HepG2 (cell line): ENCODE results near the gene SATB2. TPM values are rescaled to one million over a fixed set of nuclear protein-coding genes. Genes with fewer than 3 reads are reported as not detected.

Experiments used
- ATAC-seq: fragments of 200-7000 bp; cut with Tn5 transposase; 3 replicates; pipeline ENCODE4 v1.9.1; 2020; ENCODE audit warnings: mild to moderate bottlenecking, moderate library complexity
- BruUV-seq: library from RNA; stranded (reverse); fragments of 400-500 nt; replicated peaks from 2 replicates; lab custom pipeline; 2021; lab: Mats Ljungman, UMichigan
- CTCF ChIA-PET: fragments of 300-600 bp; formaldehyde crosslinking; extraction: SDS; loops from one replicate; lab custom pipeline; 2021; ENCODE audit warnings: low total read pairs, inconsistent platforms, low intra/inter-chr PET ratio; lab: Yijun Ruan, JAX
- POLR2A ChIA-PET: fragments of 350-600 bp; sonication (Branson Sonifier 250); formaldehyde crosslinking; loops from one replicate; lab custom pipeline; 2020; ENCODE audit warnings: antibody characterized with exemption, inconsistent platforms; lab: Yijun Ruan, JAX
- DNase-seq: peaks from one replicate; pipeline ENCODE4 v3.0.0-alpha.2; 2015; ENCODE audit warnings: low spot score
- FAIRE-seq: peaks from 3 replicates; lab custom pipeline; 2011; peaks lifted over from hg19 to GRCh38; lab: Jason Lieb, UNC
- H2AFZ ChIP-seq: one replicate; pipeline ENCODE4 v1.6.1; 2011; ENCODE audit warnings: low read length, inconsistent platforms
- H3K27ac ChIP-seq: fragments of 300-600 bp; 3 replicates; pipeline ENCODE4 v1.8.0; 2011; ENCODE audit warnings: mixed run types, mild to moderate bottlenecking, mixed read lengths, low read length, inconsistent platforms; ENCODE audit not compliant: insufficient read depth; ENCODE audit errors: extremely low read length
- H3K27me3 ChIP-seq, 2 experiments: fragments of 200-600 bp in 1 of 2; 2 replicates in 1 of 2; 3 replicates in 1 of 2; pipeline versions ENCODE4 v1.6.0 to v1.8.0; 2011; ENCODE audit warnings: low read length in 2 of 2, mild to moderate bottlenecking in 2 of 2, moderate library complexity in 2 of 2, inconsistent platforms in 1 of 2; ENCODE audit not compliant: insufficient read depth in 2 of 2, control insufficient read depth in 1 of 2
- H3K36me3 ChIP-seq, 2 experiments: fragments of 200-600 bp in 1 of 2; replicated peaks in 1 of 2; 2 replicates in 1 of 2; 3 replicates in 1 of 2; pipeline versions ENCODE4 v1.5.1 to v1.8.0; 2011; ENCODE audit warnings: low read length in 2 of 2, inconsistent platforms in 1 of 2; ENCODE audit not compliant: insufficient read depth in 2 of 2, control insufficient read depth in 1 of 2
- H3K4me1 ChIP-seq: 2 replicates; pipeline ENCODE4 v1.5.1; 2012; ENCODE audit warnings: low read length, inconsistent platforms; ENCODE audit not compliant: insufficient read depth
- H3K4me2 ChIP-seq: 2 replicates; pipeline ENCODE4 v1.6.0; 2011; ENCODE audit warnings: low read depth, low read length, inconsistent platforms
- H3K4me3 ChIP-seq, 3 experiments: fragments of 200-600 bp in 1 of 3; sonication (generic), shearing (Covaris generic) in 1 of 3; replicated peaks in 1 of 3; 2 replicates each; pipeline ENCODE4 v1.5.1; 2011 to 2016; ENCODE audit warnings: low read length in 3 of 3, inconsistent platforms in 2 of 3, low read depth in 2 of 3, mild to moderate bottlenecking in 2 of 3, control low read depth in 1 of 3, mixed read lengths in 1 of 3; ENCODE audit not compliant: insufficient read depth in 1 of 3
- H3K79me2 ChIP-seq: one replicate; pipeline ENCODE4 v1.6.1; 2011; ENCODE audit warnings: low read length, inconsistent platforms; ENCODE audit not compliant: insufficient read depth
- H3K9ac ChIP-seq: 2 replicates; pipeline ENCODE4 v1.6.0; 2011; ENCODE audit warnings: mild to moderate bottlenecking, low read depth, low read length, inconsistent platforms; ENCODE audit not compliant: insufficient read depth
- H3K9me3 ChIP-seq: 2 replicates; pipeline ENCODE4 v1.5.1; 2012; ENCODE audit warnings: mild to moderate bottlenecking, low read length
- H4K20me1 ChIP-seq: 2 replicates; pipeline ENCODE4 v1.6.0; 2011; ENCODE audit warnings: inconsistent platforms, mild to moderate bottlenecking, low read length, moderate library complexity; ENCODE audit not compliant: insufficient read depth
- DNMT1 ChIP-seq: sonication (generic); formaldehyde crosslinking; IDR thresholded peaks from 2 replicates; pipeline ENCODE4 v1.5.1; 2020; ENCODE audit warnings: mild to moderate bottlenecking, missing genetic modification reagents
- DPF2 ChIP-seq: sonication (generic); formaldehyde crosslinking; IDR thresholded peaks from 2 replicates; pipeline ENCODE4 v1.4.0; 2020; ENCODE audit warnings: mild to moderate bottlenecking, low read depth, missing genetic modification reagents, borderline replicate concordance
- JUND ChIP-seq: sonication (generic); formaldehyde crosslinking; IDR thresholded peaks from 2 replicates; pipeline ENCODE4 v1.8.0; 2022; ENCODE audit warnings: mild to moderate bottlenecking, missing genetic modification reagents
- MEF2D ChIP-seq: sonication (generic); formaldehyde crosslinking; IDR thresholded peaks from 2 replicates; pipeline ENCODE4 v1.5.1; 2020; ENCODE audit warnings: mild to moderate bottlenecking, missing genetic modification reagents
- NCOA5 ChIP-seq: sonication (generic); formaldehyde crosslinking; IDR thresholded peaks from 2 replicates; pipeline ENCODE4 v1.4.0; 2020; ENCODE audit warnings: missing genetic modification reagents
- RBFOX2 ChIP-seq: fragments of 200-400 bp; formaldehyde crosslinking; IDR thresholded peaks from 2 replicates; pipeline ENCODE4 v1.6.1; 2017; ENCODE audit warnings: low read depth, mild to moderate bottlenecking, low read length
- REXO4 ChIP-seq: sonication (generic); formaldehyde crosslinking; IDR thresholded peaks from 2 replicates; pipeline ENCODE4 v1.8.0; 2022; ENCODE audit warnings: missing genetic modification reagents, mild to moderate bottlenecking, borderline replicate concordance
- YY1 ChIP-seq: IDR thresholded peaks from 2 replicates; pipeline ENCODE4 v1.6.1; 2011; ENCODE audit warnings: low read length, low read depth, moderate library complexity, mild to moderate bottlenecking; ENCODE audit not compliant: insufficient read depth, insufficient replicate concordance
- ZBED4 ChIP-seq: sonication (generic); formaldehyde crosslinking; IDR thresholded peaks from 2 replicates; pipeline ENCODE4 v1.4.0; 2020; ENCODE audit warnings: missing genetic modification reagents, borderline replicate concordance
- ZBTB26 ChIP-seq: IDR thresholded peaks from 2 replicates; pipeline ENCODE4 v1.6.1; 2016; ENCODE audit warnings: missing compliant biosample characterization, missing genetic modification reagents, borderline replicate concordance
- ZFP62 ChIP-seq: sonication (generic); formaldehyde crosslinking; IDR thresholded peaks from 2 replicates; pipeline ENCODE4 v1.4.0; 2020; ENCODE audit warnings: missing genetic modification reagents
- ZNF501 ChIP-seq: sonication (generic); formaldehyde crosslinking; IDR thresholded peaks from 2 replicates; pipeline ENCODE4 v1.5.1; 2020; ENCODE audit warnings: mild to moderate bottlenecking, moderate library complexity, missing genetic modification reagents
- ZNF841 ChIP-seq: sonication (generic); formaldehyde crosslinking; IDR thresholded peaks from 2 replicates; pipeline ENCODE4 v1.8.1; 2023; ENCODE audit warnings: missing genetic modification reagents, borderline replicate concordance
- WGBS: methylation state at CpG from one replicate; pipeline ENCODE4 v1.1.6; 2017; ENCODE audit warnings: low lambda C conversion rate; 5-methylcytosine and 5-hydroxymethylcytosine counted together
- in situ Hi-C: cut with HindIII; loops from 2 replicates; pipeline ENCODE4 v1.10.0; 2017; ENCODE audit warnings: low pct_unique_long_range_greater_than_20kb; ENCODE audit not compliant: extremely low pct_ligation_motif_present
- intact Hi-C: fragments of 100-400 bp; cut with micrococcal nuclease; formaldehyde crosslinking; loops from one replicate; pipeline ENCODE4 v1.10.0; 2022; ENCODE audit not compliant: unreplicated experiment
- polyA plus RNA-seq, 8 experiments: library from polyadenylated mRNA; depleted of rRNA in 3 of 8; stranded (reverse) in 7 of 8; unstranded in 1 of 8; fragments of >200 nt; fragmentation: Illumina TruSeq in 4 of 8; extraction: Trizol in 4 of 8; gene quantifications; 2 replicates each; pipeline versions ENCODE4 v1.2.1 to v1.2.3, GENCODE V29; 2011 to 2016; ENCODE audit warnings: low read depth in 4 of 8, missing spikeins in 1 of 8, mixed read lengths in 1 of 8; ENCODE audit not compliant: insufficient read depth in 1 of 8
- total RNA-seq, 5 experiments: library from RNA; depleted of rRNA; stranded (reverse); fragments of >200 nt; fragmentation: Illumina TruSeq; extraction: Trizol; gene quantifications; 2 replicates each; pipeline ENCODE4 v1.2.3, GENCODE V29; 2016; ENCODE audit warnings: low read depth in 1 of 5
- TF ChIP-seq, protein P1 (sequence below): sonication (generic); formaldehyde crosslinking; IDR thresholded peaks from 2 replicates; pipeline ENCODE4 v1.5.0; 2020; ENCODE audit warnings: missing genetic modification reagents
- TF ChIP-seq, protein P2 (sequence below): sonication (generic); formaldehyde crosslinking; IDR thresholded peaks from 2 replicates; pipeline ENCODE4 v1.4.0; 2020; ENCODE audit warnings: mild to moderate bottlenecking, missing genetic modification reagents
- TF ChIP-seq, protein P3 (sequence below): sonication (generic); formaldehyde crosslinking; IDR thresholded peaks from 2 replicates; pipeline ENCODE4 v1.4.0; 2020; ENCODE audit warnings: missing genetic modification reagents, borderline replicate concordance

The SATB2 gene
- total and polyA plus RNA-seq, 2 of the 13 experiments (the other 11 are each of a cell fraction or from before 2014, with no cell fraction given) = 2.5 to 5.5 TPM

DNA sequence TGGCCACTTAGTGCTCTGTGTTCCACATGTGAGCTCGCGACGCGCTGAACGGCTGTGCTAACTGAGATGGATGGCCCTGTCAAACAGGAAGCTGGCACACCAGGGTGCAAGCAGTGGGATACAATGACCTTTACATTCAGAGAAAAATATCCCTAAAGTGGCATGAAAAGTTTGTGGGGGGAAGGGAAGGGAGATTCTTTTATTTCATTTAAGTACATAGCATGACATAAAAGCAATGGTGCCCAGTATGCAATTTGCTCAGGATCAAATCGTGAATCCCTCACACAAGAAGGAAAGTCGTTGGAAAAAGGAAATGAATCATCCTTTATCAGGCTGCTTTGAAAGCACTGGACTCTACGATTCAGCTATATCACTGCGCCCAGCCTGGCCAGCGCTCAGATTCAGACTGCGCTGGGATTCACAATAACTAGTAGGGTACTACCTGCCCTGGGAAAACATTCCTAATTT is 26.0 kb downstream of the SATB2 start:
- no peaks in the 10 kb centered on the region for H3K4me1 ChIP-seq
- intact Hi-C loops = no loop called here
- CTCF ChIA-PET = no interaction called here
- TF ChIP-seq ZNF501 (CRISPR knock-in tag) (no peak), ZBED4 (CRISPR knock-in tag) (no peak), ZFP62 (no peak), RBFOX2 (no peak), ZBTB26 (CRISPR knock-in tag) (no peak), NCOA5 (CRISPR knock-in tag) (no peak), DPF2 (CRISPR knock-in tag) (no peak), MEF2D (CRISPR knock-in tag) (no peak), REXO4 (no peak), JUND (CRISPR knock-in tag) (no peak), DNMT1 (CRISPR knock-in tag) (no peak), ZNF841 (CRISPR knock-in tag) (no peak), YY1 (no peak)
- TF ChIP-seq, protein P1, sequence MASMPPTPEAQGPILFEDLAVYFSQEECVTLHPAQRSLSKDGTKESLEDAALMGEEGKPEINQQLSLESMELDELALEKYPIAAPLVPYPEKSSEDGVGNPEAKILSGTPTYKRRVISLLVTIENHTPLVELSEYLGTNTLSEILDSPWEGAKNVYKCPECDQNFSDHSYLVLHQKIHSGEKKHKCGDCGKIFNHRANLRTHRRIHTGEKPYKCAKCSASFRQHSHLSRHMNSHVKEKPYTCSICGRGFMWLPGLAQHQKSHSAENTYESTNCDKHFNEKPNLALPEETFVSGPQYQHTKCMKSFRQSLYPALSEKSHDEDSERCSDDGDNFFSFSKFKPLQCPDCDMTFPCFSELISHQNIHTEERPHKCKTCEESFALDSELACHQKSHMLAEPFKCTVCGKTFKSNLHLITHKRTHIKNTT (CRISPR knock-in tag) = no peak
- TF ChIP-seq, protein P2, sequence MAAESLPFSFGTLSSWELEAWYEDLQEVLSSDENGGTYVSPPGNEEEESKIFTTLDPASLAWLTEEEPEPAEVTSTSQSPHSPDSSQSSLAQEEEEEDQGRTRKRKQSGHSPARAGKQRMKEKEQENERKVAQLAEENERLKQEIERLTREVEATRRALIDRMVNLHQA (CRISPR knock-in tag) = no peak
- TF ChIP-seq, protein P3, sequence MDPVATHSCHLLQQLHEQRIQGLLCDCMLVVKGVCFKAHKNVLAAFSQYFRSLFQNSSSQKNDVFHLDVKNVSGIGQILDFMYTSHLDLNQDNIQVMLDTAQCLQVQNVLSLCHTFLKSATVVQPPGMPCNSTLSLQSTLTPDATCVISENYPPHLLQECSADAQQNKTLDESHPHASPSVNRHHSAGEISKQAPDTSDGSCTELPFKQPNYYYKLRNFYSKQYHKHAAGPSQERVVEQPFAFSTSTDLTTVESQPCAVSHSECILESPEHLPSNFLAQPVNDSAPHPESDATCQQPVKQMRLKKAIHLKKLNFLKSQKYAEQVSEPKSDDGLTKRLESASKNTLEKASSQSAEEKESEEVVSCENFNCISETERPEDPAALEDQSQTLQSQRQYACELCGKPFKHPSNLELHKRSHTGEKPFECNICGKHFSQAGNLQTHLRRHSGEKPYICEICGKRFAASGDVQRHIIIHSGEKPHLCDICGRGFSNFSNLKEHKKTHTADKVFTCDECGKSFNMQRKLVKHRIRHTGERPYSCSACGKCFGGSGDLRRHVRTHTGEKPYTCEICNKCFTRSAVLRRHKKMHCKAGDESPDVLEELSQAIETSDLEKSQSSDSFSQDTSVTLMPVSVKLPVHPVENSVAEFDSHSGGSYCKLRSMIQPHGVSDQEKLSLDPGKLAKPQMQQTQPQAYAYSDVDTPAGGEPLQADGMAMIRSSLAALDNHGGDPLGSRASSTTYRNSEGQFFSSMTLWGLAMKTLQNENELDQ (CRISPR knock-in tag) = no peak

More for the DNA sequence above, 26.0 kb downstream of the SATB2 start:
- no peaks in the 10 kb centered on the region for H3K36me3 ChIP-seq
- no peak for ATAC-seq
- in situ Hi-C loops = no loop called here
- no peak overlapping the region for H3K9ac ChIP-seq
- H4K20me1 ChIP-seq = no peaks in the 10 kb centered on the region
- no peak overlapping the region for H2AFZ ChIP-seq
- FAIRE-seq = no peak
- no peak overlapping the region for H3K27ac ChIP-seq
- POLR2A ChIA-PET = no interaction called here
- H3K27me3 ChIP-seq = no peaks in the 10 kb centered on the region
- no peak overlapping the region for H3K4me2 ChIP-seq
- no peak for DNase-seq
- H3K4me3 ChIP-seq = no peak overlapping the region
- no peaks in the 10 kb centered on the region for H3K9me3 ChIP-seq
- H3K79me2 ChIP-seq = no peaks in the 10 kb centered on the region
- BruUV-seq = no TSS peak
- WGBS = 83% methylated on average over 11 of the region's 11 CpGs
